ENCODE data around the gene PDXK.

PDXK gene

DNA sequence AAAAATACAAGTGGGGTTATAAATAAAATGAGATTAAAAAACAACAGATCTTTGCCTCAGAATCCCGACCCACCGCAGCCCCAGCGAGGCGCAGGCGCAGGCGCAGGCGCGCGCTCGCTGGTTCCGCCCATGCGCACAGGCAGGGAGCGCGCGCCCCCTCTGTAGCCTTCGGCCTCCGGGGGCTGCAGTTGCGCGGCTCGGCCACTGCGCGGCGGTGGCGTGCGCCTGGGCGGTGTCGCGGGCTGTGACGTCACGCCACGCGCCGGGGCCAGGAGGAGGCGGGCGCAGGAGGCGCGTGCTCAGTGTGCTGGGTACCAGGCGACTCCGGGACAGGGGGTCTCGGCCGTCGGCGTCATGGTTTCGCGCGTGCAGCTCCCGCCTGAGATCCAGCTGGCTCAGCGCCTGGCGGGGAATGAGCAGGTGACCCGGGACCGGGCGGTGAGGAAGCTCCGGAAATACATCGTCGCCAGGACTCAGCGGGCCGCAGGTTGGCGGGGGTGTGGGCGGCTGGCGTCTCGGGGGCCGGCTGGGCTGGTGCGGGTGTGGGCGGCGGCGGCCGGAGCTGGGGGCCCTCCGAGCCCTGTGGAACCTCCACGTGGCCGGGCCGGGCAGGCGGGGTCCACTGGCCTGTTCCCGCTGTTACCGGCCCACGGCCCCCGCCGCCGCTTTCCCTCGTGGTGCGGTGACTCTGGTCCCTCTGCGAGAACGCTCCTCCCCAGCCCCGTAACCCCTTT is 70.5 kb downstream of the PDXK start, which contains the start of gene RRP1:
Gene RRP1, plus strand, starts transcription at position 302 of the 734 bp plus-strand sequence. Its CDS starts 53 bp downstream, at position 355.
- Histone ChIP-seq H3K4me3 (ENCODE audit: insufficient read depth, low read length, poor library complexity, severe bottlenecking) (peak within 1 kb of the TSS; percentile 96), H4K20me1 (ENCODE audit: low read depth, low read length) (no peaks in the 10 kb centered on the region; the same call in 1 of the 2 replicates), H3K36me3 (ENCODE audit: low read length) (no peaks in the 10 kb centered on the region), H3K9me2 (replicated peaks; ENCODE audit: insufficient read depth, low read length) (no peaks in the 10 kb centered on the region), H2AFZ (ENCODE audit: low read depth, low read length, severe bottlenecking) (peak within 1 kb of the TSS; percentile 94), H3K9me3 (ENCODE audit: insufficient read depth, low read length) (no peaks in the 10 kb centered on the region), H3K9ac (ENCODE audit: low read length) (peak within 1 kb of the TSS; percentile 79), H3K27ac (ENCODE audit: low read depth, low read length) (peak within 1 kb of the TSS; percentile 52), H3K27me3 (ENCODE audit: low read length) (no peaks in the 10 kb centered on the region), H3K4me2 (ENCODE audit: low read depth, low read length, poor library complexity, severe bottlenecking) (peak within 1 kb of the TSS; percentile 79), H3K79me2 (ENCODE audit: insufficient read depth, low read length) (peaks cover 40% of the 10 kb centered on the region), H3F3A (ENCODE audit: insufficient read depth) (no peaks in the 10 kb centered on the region)
- no peak for TF ChIP-seq EZH2phosphoT487 (conservative IDR thresholded peaks at IDR 0.05; ENCODE audit: low read length)
- TF ChIP-seq, protein P1, sequence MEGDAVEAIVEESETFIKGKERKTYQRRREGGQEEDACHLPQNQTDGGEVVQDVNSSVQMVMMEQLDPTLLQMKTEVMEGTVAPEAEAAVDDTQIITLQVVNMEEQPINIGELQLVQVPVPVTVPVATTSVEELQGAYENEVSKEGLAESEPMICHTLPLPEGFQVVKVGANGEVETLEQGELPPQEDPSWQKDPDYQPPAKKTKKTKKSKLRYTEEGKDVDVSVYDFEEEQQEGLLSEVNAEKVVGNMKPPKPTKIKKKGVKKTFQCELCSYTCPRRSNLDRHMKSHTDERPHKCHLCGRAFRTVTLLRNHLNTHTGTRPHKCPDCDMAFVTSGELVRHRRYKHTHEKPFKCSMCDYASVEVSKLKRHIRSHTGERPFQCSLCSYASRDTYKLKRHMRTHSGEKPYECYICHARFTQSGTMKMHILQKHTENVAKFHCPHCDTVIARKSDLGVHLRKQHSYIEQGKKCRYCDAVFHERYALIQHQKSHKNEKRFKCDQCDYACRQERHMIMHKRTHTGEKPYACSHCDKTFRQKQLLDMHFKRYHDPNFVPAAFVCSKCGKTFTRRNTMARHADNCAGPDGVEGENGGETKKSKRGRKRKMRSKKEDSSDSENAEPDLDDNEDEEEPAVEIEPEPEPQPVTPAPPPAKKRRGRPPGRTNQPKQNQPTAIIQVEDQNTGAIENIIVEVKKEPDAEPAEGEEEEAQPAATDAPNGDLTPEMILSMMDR (IDR thresholded peaks at IDR 0.05; ENCODE audit: insufficient read depth, low read length, poor library complexity, severe bottlenecking), result peak; percentile 87

DNA sequence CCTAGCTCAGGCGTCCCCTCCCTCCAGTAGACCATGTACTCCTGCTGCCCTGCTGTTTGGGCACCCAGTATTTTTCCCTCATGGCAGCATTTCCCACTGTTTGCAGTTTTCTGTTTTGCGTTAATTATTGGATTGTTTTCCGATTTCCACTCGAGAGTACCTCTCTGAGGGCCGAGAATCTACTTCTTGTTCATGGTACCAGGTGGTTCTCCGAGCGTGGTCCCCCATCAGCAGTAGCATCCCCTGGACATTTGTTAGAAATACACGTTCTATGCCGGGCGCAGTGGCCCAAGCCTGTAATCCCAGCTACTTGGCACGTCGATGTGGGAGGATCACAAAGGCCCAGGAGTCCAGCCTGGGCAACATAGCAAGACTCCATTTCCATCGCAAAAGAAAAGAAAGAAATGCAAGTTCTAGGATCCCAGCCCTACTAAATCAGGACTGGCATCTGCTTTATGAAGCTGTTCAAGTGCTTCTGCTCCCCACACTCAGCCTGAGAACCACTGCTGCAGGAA is 71.1 kb downstream of the PDXK start:
- H2AFZ ChIP-seq (ENCODE audit: low read depth, low read length, severe bottlenecking), result peak overlapping the region; percentile 63

DNA sequence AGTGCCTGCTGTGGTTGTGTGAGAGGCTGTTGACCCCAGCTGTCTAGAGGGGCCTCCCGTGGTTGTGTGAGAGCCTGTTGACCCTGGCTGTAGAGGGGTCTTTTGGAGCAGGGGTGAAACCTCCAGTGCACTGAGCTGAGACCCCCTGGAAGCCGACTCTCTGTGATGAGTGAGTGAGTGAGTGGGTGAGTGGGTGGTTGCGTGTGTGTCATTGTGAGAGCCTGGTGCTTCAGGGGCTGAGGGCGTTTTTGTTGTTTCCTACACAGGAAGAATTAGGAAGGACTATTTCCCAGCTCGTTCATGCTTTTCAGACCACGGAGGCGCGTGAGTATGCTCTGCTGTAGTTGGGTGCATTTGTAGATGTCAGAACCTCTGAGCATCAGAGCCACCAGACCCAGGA is 73.5 kb downstream of the PDXK start:
- Histone ChIP-seq H3K9ac (ENCODE audit: low read length) (no peak overlapping the region), H3F3A (ENCODE audit: insufficient read depth) (no peaks in the 10 kb centered on the region), H3K79me2 (ENCODE audit: insufficient read depth, low read length) (peaks cover 40% of the 10 kb centered on the region), H3K27me3 (ENCODE audit: low read length) (no peaks in the 10 kb centered on the region), H3K9me3 (ENCODE audit: insufficient read depth, low read length) (no peaks in the 10 kb centered on the region), H3K9me2 (replicated peaks; ENCODE audit: insufficient read depth, low read length) (no peaks in the 10 kb centered on the region), H2AFZ (ENCODE audit: low read depth, low read length, severe bottlenecking) (no peak overlapping the region), H3K4me2 (ENCODE audit: low read depth, low read length, poor library complexity, severe bottlenecking) (no peak overlapping the region), H3K36me3 (ENCODE audit: low read length) (no peaks in the 10 kb centered on the region; the same call in 1 of the 2 replicates), H4K20me1 (ENCODE audit: low read depth, low read length) (no peaks in the 10 kb centered on the region; the same call in 1 of the 2 replicates), H3K4me3 (ENCODE audit: insufficient read depth, low read length, poor library complexity, severe bottlenecking) (no peak overlapping the region), H3K27ac (ENCODE audit: low read depth, low read length) (no peak overlapping the region)
- TF ChIP-seq, protein P1 (IDR thresholded peaks at IDR 0.05; ENCODE audit: insufficient read depth, low read length, poor library complexity, severe bottlenecking), result no peak
- TF ChIP-seq EZH2phosphoT487 (conservative IDR thresholded peaks at IDR 0.05; ENCODE audit: low read length), result no peak

More for the DNA sequence above, 71.1 kb downstream of the PDXK start:
- H3K9me2 ChIP-seq (replicated peaks; ENCODE audit: insufficient read depth, low read length), result no peaks in the 10 kb centered on the region
- H3K79me2 ChIP-seq (ENCODE audit: insufficient read depth, low read length), result peaks cover 40% of the 10 kb centered on the region
- TF ChIP-seq EZH2phosphoT487 (conservative IDR thresholded peaks at IDR 0.05; ENCODE audit: low read length), result no peak
- TF ChIP-seq, protein P1 (IDR thresholded peaks at IDR 0.05; ENCODE audit: insufficient read depth, low read length, poor library complexity, severe bottlenecking), result no peak
- no peak overlapping the region for H3K27ac ChIP-seq (ENCODE audit: low read depth, low read length)
- no peaks in the 10 kb centered on the region for H3K36me3 ChIP-seq (ENCODE audit: low read length)
- H3K4me3 ChIP-seq (ENCODE audit: insufficient read depth, low read length, poor library complexity, severe bottlenecking), result peak overlapping the region; percentile 96
- H3K9me3 ChIP-seq (ENCODE audit: insufficient read depth, low read length), result no peaks in the 10 kb centered on the region
- no peaks in the 10 kb centered on the region for H3F3A ChIP-seq (ENCODE audit: insufficient read depth)
- peak overlapping the region; percentile 74 for H3K4me2 ChIP-seq (ENCODE audit: low read depth, low read length, poor library complexity, severe bottlenecking)
- peak overlapping the region; percentile 79 for H3K9ac ChIP-seq (ENCODE audit: low read length)
- no peaks in the 10 kb centered on the region; the same call in 1 of the 2 replicates for H4K20me1 ChIP-seq (ENCODE audit: low read depth, low read length)
- H3K27me3 ChIP-seq (ENCODE audit: low read length), result no peaks in the 10 kb centered on the region
